Osteoblast (primary cell): ENCODE results near the gene ITGAE. TPM values are rescaled to one million over a fixed set of nuclear protein-coding genes. Genes with fewer than 3 reads are reported as not detected.

ENCODE experiments used
- DNase-seq: peaks from one replicate; pipeline ENCODE4 v3.0.0; 2011; ENCODE audit warnings: low spot score, mixed read lengths; ENCODE audit not compliant: insufficient read length; ENCODE audit errors: missing footprints
- H2AFZ ChIP-seq: 2 replicates; pipeline ENCODE4 v1.6.0; 2011; ENCODE audit warnings: mild to moderate bottlenecking, low read length
- H3K27ac ChIP-seq: 2 replicates; pipeline ENCODE4 v1.5.1; 2011; ENCODE audit warnings: mild to moderate bottlenecking, low read depth, low read length, moderate library complexity
- H3K27me3 ChIP-seq: 2 replicates; pipeline ENCODE4 v1.6.0; 2012; ENCODE audit warnings: mild to moderate bottlenecking, control low read depth, inconsistent platforms, low read length, moderate library complexity; ENCODE audit not compliant: insufficient read depth
- H3K36me3 ChIP-seq: 2 replicates; pipeline ENCODE4 v1.5.1; 2011; ENCODE audit warnings: mild to moderate bottlenecking, low read length, control low read depth, moderate library complexity; ENCODE audit not compliant: insufficient read depth
- H3K4me1 ChIP-seq: 2 replicates; pipeline ENCODE4 v1.5.1; 2011; ENCODE audit warnings: mild to moderate bottlenecking, low read length, control low read depth, moderate library complexity; ENCODE audit not compliant: insufficient read depth
- H3K4me2 ChIP-seq: 2 replicates; pipeline ENCODE4 v1.6.0; 2011; ENCODE audit warnings: mild to moderate bottlenecking, low read length; ENCODE audit not compliant: insufficient read depth
- H3K4me3 ChIP-seq: fragments of 200-600 bp; sonication (generic); 3 replicates; pipeline ENCODE4 v1.5.1; 2012; ENCODE audit warnings: mild to moderate bottlenecking, low read length, inconsistent platforms; ENCODE audit not compliant: insufficient read depth
- H3K79me2 ChIP-seq: 2 replicates; pipeline ENCODE4 v1.6.0; 2012; ENCODE audit warnings: mild to moderate bottlenecking, low read length, control low read depth, inconsistent platforms; ENCODE audit not compliant: insufficient read depth
- H3K9me3 ChIP-seq: 2 replicates; pipeline ENCODE4 v1.5.1; 2011; ENCODE audit warnings: low read depth, low read length, control low read depth
- H4K20me1 ChIP-seq: 2 replicates; pipeline ENCODE4 v1.6.0; 2012; ENCODE audit warnings: mild to moderate bottlenecking, low read length, control low read depth; ENCODE audit not compliant: insufficient read depth
- CTCF ChIP-seq: IDR thresholded peaks from 2 replicates; pipeline ENCODE4 v1.5.1; 2011; ENCODE audit warnings: mild to moderate bottlenecking, low read depth, low read length, moderate library complexity; ENCODE audit errors: extremely low read depth
- total RNA-seq: library from RNA; depleted of rRNA; stranded (reverse); fragments of >200 nt; gene quantifications from 2 replicates; pipeline ENCODE4 v1.2.3, GENCODE V29; 2012

Gene ITGAE
- total RNA-seq, 1 donor: 10.5 TPM

GRCh38 chr17:3689262-3690093 lies 111.5 kb downstream of the ITGAE start:
- Histone ChIP-seq H3K4me2 (no peak overlapping the region), H3K36me3 (no peaks in the 10 kb centered on the region)
- TF ChIP-seq CTCF: no peak

DNA sequence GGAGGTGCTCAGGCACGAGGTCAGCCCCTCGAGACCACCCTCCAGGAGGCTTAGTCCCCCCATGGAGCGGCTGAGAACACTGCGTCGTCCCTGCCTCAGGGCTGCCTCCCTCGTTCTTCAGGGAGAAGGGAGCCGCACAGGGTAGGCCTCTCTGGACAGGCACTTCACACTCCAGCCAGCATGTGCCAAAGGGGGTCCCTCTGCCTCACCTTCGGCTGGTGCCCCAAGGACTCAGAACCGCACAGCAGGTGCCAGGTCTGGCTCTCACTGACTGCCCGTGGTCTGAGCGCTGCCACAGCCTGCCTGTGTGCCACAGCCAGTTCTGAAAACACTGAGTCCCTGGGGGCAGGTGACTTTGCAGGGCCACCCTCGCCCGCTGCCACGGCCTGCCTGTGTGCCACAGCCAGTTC lies 112.1 kb downstream of the ITGAE start:
- Histone ChIP-seq H2AFZ (no peak overlapping the region), H3K27ac (no peak overlapping the region), H3K27me3 (peaks cover 5% of the 10 kb centered on the region), H3K9me3 (no peaks in the 10 kb centered on the region), H3K4me2 (no peak overlapping the region), H3K4me3 (no peak overlapping the region), H3K36me3 (no peaks in the 10 kb centered on the region), H3K4me1 (no peaks in the 10 kb centered on the region), H3K79me2 (no peaks in the 10 kb centered on the region), H4K20me1 (no peaks in the 10 kb centered on the region)
- peak; percentile 80 for DNase-seq
- TF ChIP-seq CTCF: no peak

More at GRCh38 chr17:3689262-3690093, 111.5 kb downstream of the ITGAE start:
- peaks cover 3% of the 10 kb centered on the region for H3K27me3 ChIP-seq
- DNase-seq: peak; percentile 89
- H3K9me3 ChIP-seq: no peaks in the 10 kb centered on the region
- H3K27ac ChIP-seq: no peak overlapping the region
- no peaks in the 10 kb centered on the region for H4K20me1 ChIP-seq
- H3K4me1 ChIP-seq: no peaks in the 10 kb centered on the region
- no peaks in the 10 kb centered on the region for H3K79me2 ChIP-seq
- H3K4me3 ChIP-seq: no peak overlapping the region
- no peak overlapping the region for H2AFZ ChIP-seq

- DNase-seq: peak; percentile 92
- no peak for TF ChIP-seq CTCF
- Histone ChIP-seq H3K79me2 (no peaks in the 10 kb centered on the region), H3K4me1 (no peaks in the 10 kb centered on the region), H3K27ac (no peak overlapping the region), H3K36me3 (no peaks in the 10 kb centered on the region), H3K9me3 (no peaks in the 10 kb centered on the region), H3K27me3 (peaks cover 4% of the 10 kb centered on the region), H3K4me2 (no peak overlapping the region), H4K20me1 (no peaks in the 10 kb centered on the region), H2AFZ (peak overlapping the region; percentile 29), H3K4me3 (no peak overlapping the region)
Observed at GRCh38 chr17:3688027-3688553, 112.9 kb downstream of the ITGAE start.

DNA sequence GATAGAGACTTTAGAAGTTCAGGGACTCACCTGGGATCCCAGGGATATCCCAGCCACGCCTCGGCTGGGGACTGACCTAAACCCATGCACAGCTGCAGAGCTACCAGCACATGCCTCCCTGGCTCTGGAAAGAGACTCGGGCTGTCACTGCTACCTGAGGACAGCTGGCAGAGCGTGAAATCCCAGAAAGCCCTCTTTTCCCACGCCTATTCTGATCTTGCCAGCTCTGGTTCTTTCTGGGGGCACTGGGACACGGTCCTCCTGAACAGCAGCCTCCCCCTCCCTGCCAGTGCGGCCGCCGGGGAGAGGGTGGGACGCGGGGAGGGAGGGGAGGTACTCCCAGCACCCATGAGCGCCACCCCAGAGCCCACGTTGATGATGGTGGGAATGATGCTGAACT lies 115.8 kb downstream of the ITGAE start:
- Histone ChIP-seq H3K27me3 (peaks cover 4% of the 10 kb centered on the region), H3K36me3 (no peaks in the 10 kb centered on the region), H2AFZ (no peak overlapping the region), H3K9me3 (no peaks in the 10 kb centered on the region), H3K4me3 (no peak overlapping the region), H3K27ac (no peak overlapping the region), H3K4me2 (no peak overlapping the region), H3K79me2 (no peaks in the 10 kb centered on the region), H3K4me1 (no peaks in the 10 kb centered on the region), H4K20me1 (no peaks in the 10 kb centered on the region)
- peak; percentile 75 for DNase-seq
- TF ChIP-seq CTCF: no peak
